Measurements from ENCODE around the gene LRRC55. TPM values are rescaled to one million over a fixed set of nuclear protein-coding genes. Genes with fewer than 3 reads are reported as not detected.
"Not testable (repeated sequence)": the region's sequence is repeated elsewhere in the genome, so short reads cannot be mapped to it uniquely, and the experiment has no call there.

The LRRC55 gene
- total RNA-seq, 1 donor from 2014 or later: not detected

DNA sequence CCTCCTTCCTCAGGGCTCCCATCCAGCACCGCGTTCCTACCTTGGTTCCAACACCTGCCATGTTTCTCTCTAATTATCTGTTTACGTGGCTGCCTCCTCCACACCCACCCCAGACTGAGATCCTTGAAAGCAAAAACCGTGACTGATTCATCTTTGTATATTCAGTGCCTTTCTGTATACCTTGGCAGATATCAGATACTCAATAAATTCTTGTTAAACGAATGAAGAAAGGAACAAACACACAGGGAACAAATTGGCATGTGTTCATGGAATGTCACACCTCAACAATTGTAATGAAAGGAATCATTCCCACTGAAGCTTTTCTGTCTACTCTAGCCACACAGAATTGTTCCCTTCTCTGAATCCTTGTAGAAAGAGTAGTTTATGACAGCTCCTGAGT lies 20.4 kb upstream of the LRRC55 start:
- peak; percentile 3 for DNase-seq (ENCODE audit: low read depth)

DNA sequence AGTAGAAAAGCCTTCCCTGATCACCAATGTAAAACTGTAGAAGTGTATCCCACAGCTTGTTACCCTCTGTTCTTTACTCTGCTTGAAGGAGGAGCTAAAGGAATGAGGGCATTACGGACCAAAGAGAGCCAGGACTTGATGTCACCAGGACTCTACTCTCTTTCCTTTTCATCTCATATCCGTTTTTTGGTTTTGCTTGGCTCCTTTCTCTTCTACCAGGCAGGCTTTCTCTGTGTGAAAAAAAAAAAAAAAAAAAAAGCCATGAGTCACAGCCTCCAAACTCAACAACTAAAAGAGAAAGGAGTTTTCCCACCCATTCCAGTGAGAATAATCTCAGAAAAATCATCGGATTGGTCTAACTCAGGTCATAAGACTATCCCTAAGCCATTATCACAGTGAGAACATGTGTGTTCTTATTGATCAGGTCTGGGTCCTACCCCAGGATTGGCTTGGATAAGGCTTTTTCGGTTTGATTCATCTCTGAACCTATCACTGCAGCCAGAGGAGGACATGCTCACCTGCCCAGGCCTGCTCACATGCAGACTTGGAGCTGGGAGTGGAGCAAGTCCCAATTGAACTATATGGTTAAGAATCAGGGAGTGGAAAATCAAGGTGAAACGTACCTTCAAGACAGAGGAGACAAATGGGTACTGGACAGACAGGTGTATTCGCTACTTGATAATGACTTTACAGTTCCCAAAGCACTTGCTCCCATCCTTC lies 19.4 kb upstream of the LRRC55 start:
- no peak for DNase-seq (ENCODE audit: low read depth)

- no peak for DNase-seq (ENCODE audit: low read depth)
Observed at GRCh38 chr11:57163160-57163868, 18.4 kb upstream of the LRRC55 start.

DNA sequence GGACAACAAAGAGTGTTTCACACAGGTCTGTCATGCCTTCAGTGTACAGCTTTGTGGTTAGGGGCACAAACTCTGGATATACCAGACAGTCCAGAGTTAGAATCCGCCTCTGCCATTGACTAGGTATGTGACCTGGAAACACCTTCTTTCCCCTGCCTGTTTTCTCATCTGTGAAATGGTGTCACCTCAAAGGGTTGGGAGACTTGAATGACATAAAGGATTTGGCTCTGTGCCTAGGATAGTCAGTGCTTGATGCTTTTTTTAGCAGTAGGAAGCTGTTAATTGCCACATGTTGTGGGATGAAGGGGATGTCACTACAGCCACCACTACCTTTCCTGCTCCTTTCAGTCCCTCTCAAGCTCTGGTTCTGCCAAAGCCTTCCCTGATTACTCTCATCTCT lies 17.4 kb upstream of the LRRC55 start:
- DNase-seq (ENCODE audit: low read depth): no peak

- DNase-seq (ENCODE audit: low read depth): no peak
Observed at GRCh38 chr11:57167125-57167846, 14.5 kb upstream of the LRRC55 start.

GRCh38 chr11:57169732-57170313 lies 11.9 kb upstream of the LRRC55 start:
- not testable (repeated sequence) for DNase-seq (ENCODE audit: low read depth)

DNA sequence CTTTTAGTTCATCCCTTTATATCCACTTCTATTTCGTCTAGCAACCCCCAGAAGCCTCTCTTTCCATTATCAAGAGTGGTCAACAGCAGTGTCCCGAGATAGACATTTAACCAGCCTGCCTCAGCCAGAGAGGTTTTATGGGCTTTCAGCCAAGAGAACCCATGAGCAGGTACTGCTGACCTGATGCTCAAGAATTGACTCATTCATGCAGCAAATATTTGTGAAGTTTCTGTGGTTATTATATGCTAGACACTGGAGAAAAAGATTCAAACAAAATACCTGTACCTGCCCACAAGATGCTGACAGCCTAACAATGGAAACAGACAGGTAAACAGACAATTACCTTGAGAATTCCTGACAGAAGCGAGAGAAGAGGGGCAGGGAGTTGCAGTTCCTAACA lies 9.7 kb upstream of the LRRC55 start:
- no peak for DNase-seq (ENCODE audit: low read depth)

- no peak for DNase-seq (ENCODE audit: low read depth)
Observed at GRCh38 chr11:57174656-57175055, 7.1 kb upstream of the LRRC55 start.

GRCh38 chr11:57175478-57175877 lies 6.3 kb upstream of the LRRC55 start:
- no peak for DNase-seq (ENCODE audit: low read depth)

DNA sequence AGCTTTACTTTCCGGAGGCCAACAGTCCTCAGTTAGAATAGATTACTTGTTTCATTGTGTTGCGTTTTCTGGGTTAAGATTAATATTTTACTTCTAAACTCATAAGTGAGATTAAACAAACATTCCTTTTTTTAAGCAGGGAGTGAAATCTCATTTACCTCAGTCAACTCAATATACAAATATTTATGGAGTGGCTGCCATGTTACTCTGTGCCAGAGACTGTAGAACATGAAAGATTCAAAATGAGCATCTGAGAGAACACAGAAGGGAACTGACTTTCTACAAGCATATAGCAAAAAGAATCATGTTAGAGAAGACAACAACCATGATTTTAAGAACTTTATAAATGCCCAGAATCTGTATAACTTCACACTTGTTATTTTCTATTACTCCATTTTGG lies 3.4 kb upstream of the LRRC55 start:
- DNase-seq (ENCODE audit: low read depth): no peak

DNA sequence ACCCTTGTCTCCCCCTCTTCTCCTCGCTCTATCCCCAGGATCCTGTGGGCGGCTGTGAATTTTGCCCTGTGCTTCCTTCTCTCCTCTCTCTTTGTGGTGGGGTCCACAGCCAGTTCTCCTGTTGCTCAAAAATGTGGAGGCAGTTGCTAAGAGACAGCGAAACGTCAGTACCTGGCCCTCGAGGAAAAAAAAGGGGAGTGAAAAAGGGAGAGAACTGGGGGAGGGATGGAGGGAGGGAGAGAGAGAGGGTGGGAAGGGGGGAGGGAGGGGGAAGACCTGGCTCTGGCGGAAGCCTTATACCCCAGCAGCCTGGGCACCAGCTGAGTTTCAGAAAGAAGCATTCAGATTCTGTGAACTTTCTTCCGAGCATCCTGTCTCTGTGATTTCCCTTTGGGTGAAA lies 2.1 kb upstream of the LRRC55 start:
- DNase-seq (ENCODE audit: low read depth): no peak

DNA sequence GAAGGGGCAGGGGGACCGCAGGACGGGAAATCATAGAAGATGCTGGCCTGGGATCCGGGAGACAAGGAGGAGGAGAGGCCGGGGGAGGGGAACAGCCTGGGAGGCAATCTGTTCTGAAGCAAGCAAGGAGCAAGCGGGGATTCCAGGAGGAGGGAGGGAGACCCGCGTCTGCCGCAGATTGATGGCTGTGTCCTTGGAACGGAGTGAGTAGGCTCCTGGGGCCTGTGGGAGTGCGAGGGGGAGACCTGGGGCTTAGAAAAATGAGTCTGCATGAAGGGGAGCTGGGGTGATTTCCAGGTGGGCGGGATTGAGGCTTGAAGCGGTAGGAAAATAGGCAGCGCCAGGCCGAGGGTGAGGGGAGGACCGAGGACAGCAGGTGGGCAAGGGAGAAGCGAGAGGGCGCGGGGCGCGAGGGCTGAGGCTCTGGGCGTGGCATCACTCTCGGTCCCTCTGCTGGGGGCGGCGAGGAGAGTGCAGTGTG lies 1.6 kb upstream of the LRRC55 start:
- DNase-seq (ENCODE audit: low read depth): no peak

DNA sequence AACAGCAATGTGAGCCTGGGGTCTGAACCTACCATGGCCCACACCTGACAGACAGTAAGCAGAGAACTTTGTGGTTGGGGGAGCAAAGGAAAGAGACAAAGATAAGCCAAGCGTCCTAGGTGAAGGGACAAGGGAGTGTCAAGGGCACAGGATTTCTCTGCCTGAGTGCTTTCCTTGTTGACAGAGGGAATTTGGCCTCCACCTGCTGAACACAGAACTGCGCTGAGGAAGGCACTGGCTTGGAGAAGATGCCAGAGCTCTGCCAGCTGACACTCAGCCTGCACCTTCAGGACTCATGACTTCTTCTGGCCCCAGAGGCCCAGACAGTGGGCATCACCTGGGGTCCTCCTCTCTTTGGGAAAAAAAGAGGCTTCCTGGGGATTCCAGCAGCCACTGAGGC lies 789 bp upstream of the LRRC55 start:
- DNase-seq (ENCODE audit: low read depth): no peak

GRCh38 chr11:57182896-57183295 lies 1.1 kb downstream of the LRRC55 start:
- DNase-seq (ENCODE audit: low read depth): no peak

DNA sequence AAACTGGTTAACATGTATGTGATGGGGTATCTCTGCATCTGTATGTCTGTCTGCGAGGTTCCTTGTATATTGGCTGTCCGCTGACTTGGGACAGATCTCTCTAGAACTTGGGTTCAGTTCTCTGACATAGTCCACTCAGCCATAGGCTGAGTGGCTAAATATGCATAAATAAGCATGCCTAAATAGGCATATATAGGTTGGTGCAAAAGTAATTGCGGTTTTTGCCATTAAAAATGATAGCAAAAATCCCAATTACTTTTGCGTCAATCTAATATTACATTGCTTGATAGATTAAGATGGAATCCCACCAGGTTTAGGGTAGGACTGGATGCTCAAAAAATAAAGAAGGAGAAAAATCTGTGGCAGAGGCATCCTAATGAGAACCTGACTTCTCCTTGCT lies 8.8 kb downstream of the LRRC55 start:
- DNase-seq (ENCODE audit: low read depth): no peak

- no peak for DNase-seq (ENCODE audit: low read depth)
Observed at GRCh38 chr11:57191311-57192219, 9.8 kb downstream of the LRRC55 start.

- no peak for DNase-seq (ENCODE audit: low read depth)
Observed at GRCh38 chr11:57192316-57192715, 10.6 kb downstream of the LRRC55 start.

DNA sequence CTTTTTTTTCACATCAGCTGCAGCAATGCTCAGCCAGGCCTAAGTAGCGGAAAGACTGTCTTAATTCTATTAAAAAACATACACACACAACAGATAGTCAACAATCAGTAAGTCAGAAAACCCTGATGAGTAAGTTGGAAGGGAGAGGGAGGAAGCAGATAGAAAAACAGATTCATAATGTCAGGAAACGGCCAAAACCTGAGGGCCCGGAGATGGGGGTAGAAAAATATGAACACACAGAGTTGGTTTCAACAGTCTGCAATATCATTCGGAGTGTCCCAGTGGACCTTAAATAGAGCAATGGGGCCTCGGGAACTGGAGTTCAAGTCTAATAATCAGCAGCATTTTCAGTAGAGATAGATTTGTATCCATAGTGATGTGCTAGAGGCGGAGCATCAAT lies 14.8 kb downstream of the LRRC55 start:
- no peak for DNase-seq (ENCODE audit: low read depth)

- DNase-seq (ENCODE audit: low read depth): no peak
Observed at GRCh38 chr11:57197762-57198161, 16.0 kb downstream of the LRRC55 start.

DNA sequence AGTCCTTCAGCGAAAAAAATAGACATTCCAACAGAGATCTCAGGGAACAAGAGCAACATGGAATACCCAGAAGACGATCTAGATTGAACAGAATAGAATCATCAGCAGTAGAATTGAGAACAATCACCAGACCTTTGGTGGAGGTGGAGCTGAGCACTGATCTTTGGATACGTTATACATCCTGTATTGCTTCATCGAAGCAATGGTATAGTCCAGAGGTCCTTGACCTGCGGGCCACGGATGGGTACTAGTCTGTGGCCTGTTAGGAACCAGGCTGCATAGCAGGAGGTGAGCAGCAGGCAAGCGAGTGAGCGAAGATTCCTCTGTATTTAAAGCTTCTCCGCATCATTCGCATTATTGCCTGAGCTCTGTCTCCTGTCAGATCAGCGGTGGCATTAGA lies 17.6 kb downstream of the LRRC55 start:
- no peak for DNase-seq (ENCODE audit: low read depth)

DNA sequence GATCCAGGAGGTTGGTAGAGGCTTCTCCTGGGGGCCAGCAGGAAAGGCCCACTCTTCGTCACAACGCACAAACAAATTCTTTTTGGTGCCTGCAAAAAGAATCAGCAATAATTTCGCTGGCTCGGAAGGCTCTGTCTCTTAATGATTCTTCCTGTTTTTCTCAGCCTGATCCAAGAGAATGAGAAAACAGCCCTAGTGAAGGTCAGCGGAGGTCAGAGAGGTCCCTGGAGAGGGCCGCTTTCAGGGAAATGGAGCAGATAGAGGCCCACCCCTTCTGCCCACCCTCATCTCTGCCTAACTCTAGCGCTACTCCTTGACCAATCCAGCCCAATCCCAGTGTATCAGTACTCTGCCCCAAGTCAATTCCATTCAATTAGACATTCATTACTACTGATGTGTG lies 19.2 kb downstream of the LRRC55 start:
- no peak for DNase-seq (ENCODE audit: low read depth)

Data from renal cortical epithelial cell (primary cell).